ENCODE measurements around the gene TNIP2.
"Not testable (repeated sequence)": the region's sequence is repeated elsewhere in the genome, so short reads cannot be mapped to it uniquely, and the experiment has no call there.

The TNIP2 gene

GRCh38 chr4:2744576-2745270 is 11.4 kb downstream of the TNIP2 start:
- no peak for DNase-seq (ENCODE audit: low spot score)

GRCh38 chr4:2743518-2744445 is 12.4 kb downstream of the TNIP2 start:
- DNase-seq (ENCODE audit: low spot score) = no peak

DNA sequence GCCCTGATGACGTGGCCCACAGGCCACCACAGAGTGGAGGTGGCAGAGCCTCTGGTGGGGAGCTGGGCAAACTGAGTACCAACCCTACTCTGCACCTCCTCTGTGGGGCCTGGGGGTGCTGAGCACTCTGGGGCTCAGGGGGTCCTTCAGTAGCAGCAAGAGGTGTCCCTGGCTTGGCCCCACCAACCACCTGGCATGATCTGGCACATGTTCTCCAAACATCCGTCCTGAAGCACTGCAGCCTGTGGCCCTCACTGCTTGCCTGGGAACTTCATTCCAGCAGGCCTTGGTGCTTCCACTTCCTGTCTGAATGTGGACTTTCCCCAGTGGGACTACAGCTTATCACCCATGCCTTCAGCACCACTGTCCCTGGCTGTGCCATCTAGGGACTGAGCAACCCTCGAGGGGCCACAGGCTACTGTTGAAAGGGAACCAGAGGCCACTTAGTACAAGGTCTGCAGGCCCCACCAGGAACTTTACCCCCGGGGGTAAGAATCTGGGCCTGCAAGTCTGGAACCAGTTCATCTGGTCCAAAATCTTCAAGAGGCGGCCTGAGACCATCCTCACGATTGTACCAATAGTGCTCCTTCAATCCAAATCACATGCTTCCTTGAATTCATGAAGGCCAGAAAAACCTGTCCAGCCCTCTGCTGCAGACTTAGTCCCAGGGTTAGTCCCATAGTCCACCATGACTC is 13.2 kb downstream of the TNIP2 start:
- no peak for DNase-seq (ENCODE audit: low spot score)

DNA sequence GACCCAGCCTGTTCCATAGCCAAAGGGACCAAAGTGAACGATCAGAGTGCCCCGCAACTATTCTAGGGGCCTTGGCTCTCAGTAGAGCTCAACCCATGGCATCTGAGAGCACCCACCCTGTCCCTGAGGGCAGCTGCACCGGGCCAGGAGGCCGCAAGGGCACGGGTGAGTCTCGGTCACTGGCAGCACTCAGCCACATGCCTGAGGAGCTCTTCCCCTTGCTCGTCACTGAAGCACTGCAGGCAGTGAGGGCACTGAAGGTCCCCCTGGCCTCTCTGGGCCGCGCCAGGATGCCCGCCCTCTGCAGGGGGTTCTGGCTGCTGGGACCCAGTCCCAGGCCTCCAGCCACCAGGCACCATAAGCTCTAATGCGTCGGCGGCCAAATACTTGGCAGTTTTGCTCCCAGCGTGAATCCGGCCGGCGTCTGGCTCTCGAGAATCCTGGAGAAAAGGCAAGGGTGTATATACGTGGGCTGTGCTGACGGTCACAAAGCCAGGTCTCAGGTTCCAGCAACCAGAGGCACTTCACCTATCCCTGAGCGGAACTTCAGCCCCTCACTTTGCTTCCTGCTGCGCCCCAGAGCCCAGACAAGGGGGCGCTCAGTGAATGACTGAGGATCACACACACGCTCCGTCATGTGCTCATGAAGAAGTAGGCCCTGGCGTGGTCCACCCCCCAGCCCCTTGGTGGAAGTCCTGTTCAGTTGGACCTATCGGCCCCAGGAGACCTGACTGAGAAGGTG is 13.9 kb downstream of the TNIP2 start:
- no peak for DNase-seq (ENCODE audit: low spot score)

DNA sequence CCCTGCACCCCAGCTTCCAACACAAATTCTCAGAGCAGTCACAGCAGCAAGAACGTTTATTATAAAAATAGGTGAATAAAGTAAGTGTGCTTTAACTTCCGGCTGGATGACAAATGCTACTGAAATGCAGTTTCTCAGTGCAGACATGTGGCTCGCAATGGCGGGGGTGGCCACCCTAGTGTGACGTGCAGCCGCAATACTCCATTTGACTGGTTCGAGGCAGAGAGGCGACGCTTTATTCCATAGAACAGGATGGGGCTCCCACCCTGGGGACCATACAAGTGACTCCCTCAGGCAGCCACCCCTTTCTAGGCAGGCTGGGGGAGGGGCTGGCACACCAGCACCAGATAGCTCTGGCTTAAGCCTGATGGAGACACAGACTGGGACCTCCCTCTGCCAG is 14.5 kb downstream of the TNIP2 start:
- no peak for DNase-seq (ENCODE audit: low spot score)

DNA sequence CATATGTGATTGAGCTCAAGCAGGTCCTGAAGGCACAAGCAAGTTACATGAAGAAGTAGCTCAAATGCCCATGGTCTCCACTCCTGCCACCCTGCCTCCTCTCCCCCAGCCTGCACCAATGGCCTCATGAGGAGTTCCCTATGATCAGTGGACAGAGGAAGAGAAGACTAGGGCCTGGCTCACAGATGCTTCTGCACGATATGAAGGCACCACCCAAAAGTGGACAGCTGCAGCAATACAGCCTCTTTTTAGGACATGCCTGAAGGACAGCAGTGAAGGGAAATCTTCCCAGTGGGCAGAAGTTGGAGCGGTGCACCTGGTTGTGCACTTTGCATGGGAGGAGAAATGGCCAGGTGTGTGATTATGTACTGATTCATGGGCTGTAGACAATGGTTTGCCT is 17.8 kb downstream of the TNIP2 start:
- not testable (repeated sequence) for DNase-seq (ENCODE audit: low spot score)

DNA sequence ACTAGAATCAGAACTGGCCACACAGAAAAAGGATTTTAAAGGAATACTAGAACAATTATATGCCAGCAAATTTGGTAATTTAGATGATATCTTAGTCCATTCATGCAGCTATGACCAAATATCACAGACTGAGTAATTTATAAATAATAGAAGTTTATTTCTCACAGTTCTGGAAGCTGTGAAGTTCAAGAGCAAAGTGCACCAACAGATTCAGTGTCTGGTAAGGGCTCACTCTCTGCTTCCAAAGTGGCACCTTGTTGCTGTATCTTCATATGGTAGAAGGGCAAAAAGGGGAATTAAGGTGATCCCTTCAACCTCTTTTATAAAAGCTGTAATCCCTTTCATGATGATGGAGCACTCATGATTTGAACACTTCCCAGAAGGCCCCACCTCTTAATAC is 20.3 kb downstream of the TNIP2 start:
- DNase-seq (ENCODE audit: low spot score) = no peak

DNA sequence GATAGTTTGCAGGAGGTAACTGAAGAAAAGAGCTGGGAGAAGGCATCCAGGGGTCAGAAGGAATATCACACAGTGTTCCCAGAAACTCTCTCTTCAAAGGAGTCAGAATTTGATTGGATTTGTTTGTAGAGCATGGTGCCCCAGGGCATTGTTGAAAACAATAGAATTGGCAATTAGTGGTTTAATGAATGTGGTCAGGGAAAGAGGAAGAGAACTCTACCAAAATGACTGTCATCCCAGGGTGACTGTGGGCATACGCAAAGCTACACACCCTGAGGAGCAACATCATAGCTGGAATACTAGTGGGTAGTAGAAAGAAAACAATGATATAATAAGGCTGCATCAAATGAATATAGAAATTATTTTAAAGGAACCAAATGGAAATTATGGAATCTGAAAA is 21.5 kb downstream of the TNIP2 start:
- no peak for DNase-seq (ENCODE audit: low spot score)

GRCh38 chr4:2733844-2734574 is 22.1 kb downstream of the TNIP2 start:
- DNase-seq (ENCODE audit: low spot score) = no peak

DNA sequence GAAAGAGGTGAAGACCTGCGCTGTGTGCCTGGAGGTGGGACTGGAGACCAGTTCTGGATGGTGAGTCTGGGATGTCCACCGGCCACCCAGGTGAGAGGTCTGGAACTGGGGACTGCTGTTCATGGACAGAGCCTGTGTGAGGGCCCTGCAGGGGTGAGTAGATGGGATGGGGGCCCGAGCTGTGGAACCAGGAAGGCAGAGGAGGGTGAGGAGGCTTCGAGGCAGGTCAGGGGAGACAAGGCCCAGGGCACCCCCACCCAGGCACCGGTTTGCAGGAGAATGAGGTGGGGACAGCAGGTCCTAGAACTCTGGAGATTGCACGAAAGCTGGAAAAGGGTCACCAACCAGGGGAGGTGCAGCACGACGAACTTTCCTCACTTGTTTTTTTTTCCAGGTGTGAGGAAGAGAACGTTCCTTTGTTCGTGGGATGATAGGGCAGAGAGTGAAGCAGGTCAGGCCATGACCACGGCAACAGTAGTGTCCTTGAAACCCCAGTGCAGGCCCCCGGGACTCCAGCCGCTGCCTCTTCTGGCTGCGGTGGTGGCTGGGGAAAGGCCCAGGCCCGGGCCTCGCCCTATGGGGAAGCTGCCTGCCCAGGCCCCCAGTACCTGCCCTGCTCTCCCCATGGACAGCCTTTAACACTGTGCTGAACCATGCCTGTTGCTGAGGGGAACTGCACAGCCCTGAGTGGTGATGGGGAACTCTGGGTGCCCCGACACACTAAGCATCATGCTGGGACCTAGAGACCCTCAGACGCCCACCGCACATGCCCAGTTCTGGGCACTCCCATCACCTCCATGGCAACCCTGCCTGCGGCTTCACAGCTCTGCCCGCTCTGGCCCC is 22.9 kb downstream of the TNIP2 start:
- DNase-seq (ENCODE audit: low spot score) = no peak

DNA sequence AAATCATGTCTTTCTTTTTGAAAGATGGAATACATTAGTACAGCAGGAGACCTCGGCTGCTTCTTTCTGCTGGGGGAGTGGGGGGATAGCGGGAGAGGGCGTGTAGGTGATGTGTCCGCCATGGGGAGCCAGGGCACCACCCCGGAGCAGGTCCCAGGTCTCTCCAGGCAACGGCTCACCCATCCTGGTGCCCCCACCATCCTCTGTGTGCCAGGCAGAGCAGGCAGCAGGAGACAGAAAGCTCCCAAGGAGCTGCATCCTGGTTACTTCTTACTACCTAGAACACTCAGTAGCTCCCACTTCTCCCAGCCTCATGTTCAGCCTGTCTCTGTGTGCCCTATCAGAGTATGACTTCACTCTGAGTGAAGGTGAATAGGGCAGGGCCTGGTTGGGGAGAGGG is 23.6 kb downstream of the TNIP2 start:
- DNase-seq (ENCODE audit: low spot score) = no peak

GRCh38 chr4:2731907-2732317 is 24.2 kb downstream of the TNIP2 start:
- DNase-seq (ENCODE audit: low spot score) = no peak

- DNase-seq (ENCODE audit: low spot score) = no peak
Observed at GRCh38 chr4:2729533-2729875, 26.6 kb downstream of the TNIP2 start.

GRCh38 chr4:2728806-2729532 is 27.2 kb downstream of the TNIP2 start:
- no peak for DNase-seq (ENCODE audit: low spot score)

DNA sequence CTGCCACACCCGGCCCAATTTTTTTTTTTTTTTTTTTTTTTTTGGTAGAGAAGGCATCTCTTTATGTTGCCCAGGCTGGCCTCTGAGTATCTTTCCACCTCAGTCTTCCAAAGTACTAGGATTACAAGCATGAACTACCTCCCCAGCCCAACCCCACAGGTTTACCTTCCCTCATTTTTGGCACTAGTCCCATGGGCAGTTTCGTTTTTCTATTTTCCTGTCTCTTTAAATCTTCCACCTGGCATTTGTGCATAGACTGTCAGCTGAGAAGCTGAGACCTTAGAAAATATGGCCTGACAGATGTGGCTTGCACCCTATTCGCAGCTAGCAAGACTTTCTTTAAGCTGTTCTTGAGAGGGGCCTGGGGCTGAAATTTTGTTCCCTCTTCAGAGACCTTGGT is 27.9 kb downstream of the TNIP2 start:
- no peak for DNase-seq (ENCODE audit: low spot score)

DNA sequence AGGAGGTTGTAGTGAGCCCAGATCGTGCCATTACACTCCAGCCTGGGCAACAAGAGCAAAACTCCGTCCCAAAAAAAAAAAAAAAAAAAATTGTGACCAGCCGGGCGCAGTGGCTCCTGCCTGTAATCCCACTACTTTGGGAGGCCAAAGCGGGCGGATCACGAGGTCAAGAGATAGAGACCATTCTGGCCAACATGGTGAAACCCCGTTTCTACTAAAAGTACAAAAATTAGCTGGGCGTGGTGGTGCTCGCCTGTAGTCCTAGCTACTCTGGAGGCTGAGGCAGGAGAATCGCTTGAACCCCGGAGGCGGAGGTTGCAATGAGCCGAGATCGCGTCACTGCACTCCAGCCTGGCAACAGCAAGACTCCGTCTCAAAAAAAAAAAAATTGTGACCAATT is 29.3 kb downstream of the TNIP2 start:
- DNase-seq (ENCODE audit: low spot score) = not testable (repeated sequence)

- no peak for DNase-seq (ENCODE audit: low spot score)
Observed at GRCh38 chr4:2725380-2725779, 30.8 kb downstream of the TNIP2 start.

GRCh38 chr4:2723751-2724150 is 32.4 kb downstream of the TNIP2 start:
- no peak for DNase-seq (ENCODE audit: low spot score)

DNA sequence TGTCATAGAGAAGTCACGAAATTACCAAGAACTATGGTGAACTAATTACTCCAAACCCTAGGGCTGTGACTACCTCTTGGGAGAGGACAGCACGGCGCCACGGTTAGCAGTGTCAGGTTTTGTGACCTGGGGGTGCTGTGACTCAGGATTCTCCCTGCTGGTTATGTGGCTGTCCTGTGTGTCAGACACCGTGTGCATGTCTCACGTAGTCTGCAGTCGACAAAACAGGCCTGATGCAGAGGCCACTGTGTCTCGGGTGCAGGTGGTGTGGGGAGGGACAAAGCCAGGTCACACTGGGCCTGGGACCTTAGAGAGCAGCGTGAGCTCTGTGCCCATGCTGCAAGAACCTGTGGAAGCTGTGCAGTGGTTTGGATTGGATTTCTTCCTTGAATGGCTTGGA is 34.1 kb downstream of the TNIP2 start:
- DNase-seq (ENCODE audit: low spot score) = no peak

- DNase-seq (ENCODE audit: low spot score) = no peak
Observed at GRCh38 chr4:2721586-2721985, 34.5 kb downstream of the TNIP2 start.
